Stimulated activated CD4-positive, alpha-beta T cell treated with anti-CD3 and anti-CD28 coated beads, TNF-alpha, amount 100 ng/mL, for 1 hour (primary cell): ENCODE measurements around the gene ARL14.

ENCODE experiments used
- DNase-seq, 3 donors: peaks; one replicate each; pipeline ENCODE4 v3.0.0-alpha.2; 2020; ENCODE audit warnings: low read depth in 3 of 3, low spot score in 1 of 3

ARL14 gene

DNA sequence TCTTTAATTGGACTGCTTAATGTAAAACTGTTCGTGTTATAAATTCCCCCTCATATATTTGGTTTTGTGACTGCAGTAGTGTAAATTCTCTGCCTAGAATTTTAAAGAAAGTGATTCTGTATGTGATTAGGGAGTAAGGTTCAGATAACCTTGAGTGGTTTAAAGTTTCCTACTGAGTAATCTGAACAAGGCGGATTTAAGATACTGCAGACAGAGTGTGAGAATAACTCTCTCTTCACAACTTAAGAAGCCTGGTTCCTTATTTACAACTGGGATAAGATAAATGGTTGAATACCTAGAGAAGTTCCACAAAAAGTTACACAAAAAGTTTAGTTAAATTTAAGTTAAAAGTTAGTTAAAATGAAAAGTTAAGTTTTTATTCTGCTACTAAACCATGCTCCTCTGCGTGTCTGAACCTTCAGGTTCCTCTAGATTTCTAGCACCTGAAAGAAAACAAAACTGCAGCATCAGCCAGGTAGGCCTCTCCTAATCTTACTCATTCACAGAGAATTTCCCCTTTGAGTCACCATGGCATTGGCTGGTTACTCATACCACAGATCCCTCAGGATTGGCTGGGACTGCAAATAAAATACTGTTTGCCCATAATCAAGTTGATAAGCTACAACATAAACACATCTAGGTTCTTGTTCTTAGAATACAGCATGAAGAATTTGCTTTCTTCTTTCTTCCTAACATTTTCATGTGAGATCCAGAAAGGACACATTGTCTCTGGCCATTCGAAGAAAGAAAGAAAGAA is at the start of gene ARL14:
ARL14 (plus strand) TSS at position 614 of the 757 bp plus-strand sequence. CDS start 187 bp downstream, outside the sequence.
- DNase-seq, result no peak

DNA sequence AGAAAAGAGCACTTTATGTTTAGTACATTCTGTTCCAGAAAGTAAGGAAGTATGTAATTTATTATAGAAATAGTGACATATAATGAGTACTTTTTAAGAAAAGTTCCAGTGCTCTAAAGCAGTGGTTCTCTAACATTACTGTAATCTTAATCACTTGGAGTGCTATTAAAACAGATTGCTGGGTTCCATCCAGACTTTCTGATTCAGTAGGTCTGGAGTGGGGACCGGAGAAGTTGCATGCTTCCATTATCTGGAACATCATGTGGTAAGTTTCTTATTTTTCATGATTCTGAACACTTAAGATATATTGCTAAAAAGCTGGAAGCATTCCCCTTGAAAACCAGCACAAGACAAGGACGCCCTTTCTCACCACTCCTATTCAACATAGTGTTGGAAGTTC is 47.5 kb upstream of the ARL14 start:
- DNase-seq, result no peak

DNA sequence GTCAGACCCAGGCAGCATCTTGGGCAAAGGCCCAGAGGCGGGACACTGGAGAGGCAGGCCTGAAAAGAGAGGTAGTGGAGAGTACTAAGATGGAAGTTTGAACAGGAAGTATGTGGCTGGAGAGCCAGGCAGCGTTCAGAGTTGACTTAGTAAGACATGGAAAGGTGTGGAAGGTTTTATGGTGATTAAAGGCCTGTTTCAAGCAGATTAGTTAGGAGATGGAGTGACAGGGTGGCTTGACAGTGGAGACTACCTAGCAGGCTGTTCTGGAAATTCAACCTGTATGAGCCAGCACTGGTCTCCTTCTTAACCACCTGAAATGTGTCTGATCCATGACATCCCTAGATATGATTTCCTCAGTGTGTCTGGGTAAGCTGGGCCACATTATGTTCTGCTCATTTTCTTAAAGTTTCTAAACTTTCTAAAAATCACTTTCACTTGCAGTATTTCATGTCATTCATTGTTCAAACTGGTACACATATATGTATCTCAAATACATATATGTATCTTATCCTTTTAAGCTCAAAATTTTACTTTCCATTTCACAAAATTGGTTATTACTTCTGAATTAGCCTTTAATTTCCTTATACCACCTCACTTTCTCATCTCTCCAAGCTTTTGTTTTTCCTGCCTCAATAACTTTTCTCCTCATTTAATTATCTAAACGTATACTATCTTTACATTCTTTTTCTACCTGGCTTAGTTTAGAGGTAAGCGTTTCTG is 43.4 kb upstream of the ARL14 start:
- no peak for DNase-seq

DNA sequence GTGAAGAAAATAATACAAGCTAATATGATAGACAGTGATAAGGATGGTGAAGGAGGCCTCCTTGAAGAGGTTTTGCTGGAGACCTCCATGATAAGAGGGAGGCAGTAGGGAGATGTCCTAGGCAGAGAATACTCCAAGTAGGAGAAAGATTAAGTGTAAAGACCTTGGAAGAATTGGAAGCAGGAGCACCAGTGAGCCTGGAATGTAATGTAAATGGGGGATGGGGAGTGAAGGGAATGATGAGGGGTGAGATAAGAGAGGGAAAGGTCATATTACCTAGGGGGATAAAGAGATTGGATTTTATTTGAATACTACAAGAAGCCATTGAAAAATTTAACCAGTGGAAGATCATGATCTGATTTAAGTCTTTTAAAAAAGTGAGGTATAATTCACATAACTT is 41.7 kb upstream of the ARL14 start:
- DNase-seq, result no peak

DNA sequence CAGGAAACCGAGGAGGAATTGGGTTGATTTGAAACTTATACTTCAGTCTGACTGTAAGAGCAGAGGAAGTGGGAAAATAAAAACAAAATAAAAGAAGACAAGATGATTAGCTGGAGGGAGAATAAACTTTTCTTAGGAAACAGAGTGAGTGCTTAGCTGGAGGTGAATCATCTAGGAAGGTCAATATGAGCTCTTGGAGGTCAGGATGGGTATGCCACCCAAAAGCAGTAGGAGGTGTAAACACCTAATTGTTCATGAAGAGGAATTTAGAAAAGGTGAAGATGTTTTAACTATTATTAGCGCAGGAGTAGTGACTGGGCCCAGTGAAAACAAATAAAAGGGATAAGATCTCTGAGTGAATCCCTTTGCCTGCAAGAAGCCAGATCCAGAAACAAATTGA is 39.9 kb upstream of the ARL14 start:
- no peak for DNase-seq

DNA sequence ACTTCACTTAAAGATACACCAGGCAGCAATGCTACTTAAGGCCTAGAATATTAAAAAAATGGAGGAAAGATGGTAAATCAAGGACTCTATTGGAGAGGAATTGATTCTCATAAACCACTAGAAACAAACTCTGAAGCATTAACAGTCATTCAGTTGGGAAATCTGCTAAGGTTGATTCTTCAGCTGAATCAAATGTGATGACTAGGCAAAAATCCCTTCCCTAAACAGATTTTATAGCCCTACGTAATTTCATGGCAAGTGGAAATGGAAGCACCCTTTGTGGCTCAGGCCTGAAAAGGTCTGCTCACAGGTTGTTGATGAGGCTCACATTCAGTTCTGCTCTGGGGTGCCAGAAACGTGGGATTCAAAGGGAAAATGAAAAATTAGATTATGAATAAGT is 38.8 kb upstream of the ARL14 start:
- DNase-seq, result no peak

DNA sequence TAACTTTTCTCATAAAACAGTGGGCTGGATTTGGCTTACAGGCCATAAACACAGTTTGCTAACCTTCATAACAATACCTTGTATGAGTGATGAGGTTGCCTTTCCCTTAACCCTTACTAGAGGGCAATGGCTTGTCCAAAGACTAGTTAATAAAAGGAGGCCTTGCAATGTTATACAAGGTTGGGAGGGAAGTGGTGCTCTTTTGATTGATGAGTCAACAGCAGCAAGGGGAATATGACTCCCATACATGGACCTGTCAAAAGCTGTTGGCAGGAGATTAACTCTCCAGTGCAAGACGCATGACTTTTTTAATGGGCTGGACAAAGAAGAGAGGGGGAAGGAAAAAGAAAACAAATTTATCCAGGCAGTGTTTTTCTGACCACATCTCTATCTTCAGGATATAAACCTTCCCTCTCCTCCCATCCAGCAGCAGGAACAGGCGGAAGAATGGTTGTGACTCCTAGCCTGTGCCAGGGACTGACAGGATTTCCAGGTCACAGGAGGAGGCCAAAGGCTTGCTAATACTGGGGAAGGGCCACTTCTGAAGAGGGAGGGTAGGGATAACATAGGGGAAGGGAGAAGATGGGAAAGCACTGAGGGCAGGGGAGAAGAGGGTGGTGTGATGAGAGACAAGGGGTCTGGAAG is 35.2 kb upstream of the ARL14 start:
- DNase-seq, result no peak

DNA sequence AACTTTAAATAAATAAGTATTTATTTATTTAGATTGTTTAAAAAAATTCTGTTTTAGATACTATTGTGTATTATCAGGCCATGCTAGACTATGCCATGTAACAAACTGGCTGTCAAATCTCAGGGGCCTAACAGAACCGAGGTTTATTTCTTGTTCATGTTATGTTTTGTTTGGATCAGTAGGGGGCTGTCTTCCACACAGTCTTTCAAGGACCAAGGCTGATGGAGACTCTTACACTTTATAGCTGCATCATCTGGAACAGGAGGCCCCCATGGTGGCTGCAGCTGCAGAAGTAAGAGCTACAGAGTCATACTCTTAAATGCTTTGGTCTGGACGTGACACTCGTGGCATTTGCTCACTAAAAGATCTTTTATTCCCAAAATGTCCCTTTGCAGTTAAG is 33.0 kb upstream of the ARL14 start:
- no peak for DNase-seq

DNA sequence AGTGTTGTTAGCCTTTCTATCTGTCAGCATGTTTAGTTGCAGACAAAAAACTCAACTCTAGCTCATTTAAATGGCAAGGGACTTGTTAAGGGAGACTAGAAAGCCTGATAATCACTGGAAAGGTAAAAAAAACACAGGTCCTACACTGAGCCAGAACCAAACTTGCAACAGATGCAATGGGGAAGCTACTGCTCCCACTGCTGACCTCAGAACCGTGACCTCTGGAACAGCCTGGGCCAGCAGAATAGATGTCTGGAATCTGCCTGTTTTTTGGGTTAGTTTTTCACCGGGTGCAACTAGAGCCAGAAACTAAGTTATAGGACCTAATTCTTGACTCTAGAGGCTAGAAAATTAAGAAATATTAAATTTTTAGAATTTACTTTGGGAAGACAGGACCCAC is 32.5 kb upstream of the ARL14 start:
- no peak for DNase-seq

DNA sequence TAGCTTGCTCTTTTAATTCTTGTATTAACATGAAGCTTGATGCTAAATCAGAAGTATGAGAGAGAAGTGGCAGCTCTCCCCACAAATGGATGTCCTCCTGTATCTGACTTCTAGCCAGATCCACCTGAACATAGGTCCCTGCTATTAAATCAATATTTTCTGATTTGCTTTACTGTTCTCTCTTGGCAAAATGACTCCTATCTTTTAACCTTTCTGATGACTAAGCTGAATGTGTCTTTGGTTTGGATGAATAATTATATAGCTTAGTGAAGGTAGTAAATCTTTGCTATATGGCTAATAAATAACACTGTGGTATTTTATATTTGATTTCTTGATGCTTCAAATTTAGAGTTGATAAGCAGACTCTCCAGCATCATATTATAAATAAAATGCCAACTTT is 28.3 kb upstream of the ARL14 start:
- no peak for DNase-seq

DNA sequence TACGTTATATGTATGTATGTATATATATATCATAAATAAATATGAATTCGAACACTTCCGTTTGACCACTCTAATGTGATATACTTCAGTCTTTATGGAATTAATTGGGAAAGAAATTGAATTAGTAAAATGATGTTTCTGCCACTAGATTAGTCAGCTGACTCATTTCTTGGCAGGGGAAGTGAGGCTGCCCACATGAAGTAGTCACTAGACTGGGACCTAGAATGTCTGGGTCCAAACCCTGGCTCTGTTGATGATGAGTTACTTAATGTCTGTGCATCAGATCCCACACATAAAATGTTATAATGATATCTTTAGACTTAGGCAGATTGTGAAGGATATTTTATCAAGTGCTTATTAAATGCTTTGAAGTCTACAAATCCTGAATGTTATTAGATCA is 27.4 kb upstream of the ARL14 start:
- no peak for DNase-seq

DNA sequence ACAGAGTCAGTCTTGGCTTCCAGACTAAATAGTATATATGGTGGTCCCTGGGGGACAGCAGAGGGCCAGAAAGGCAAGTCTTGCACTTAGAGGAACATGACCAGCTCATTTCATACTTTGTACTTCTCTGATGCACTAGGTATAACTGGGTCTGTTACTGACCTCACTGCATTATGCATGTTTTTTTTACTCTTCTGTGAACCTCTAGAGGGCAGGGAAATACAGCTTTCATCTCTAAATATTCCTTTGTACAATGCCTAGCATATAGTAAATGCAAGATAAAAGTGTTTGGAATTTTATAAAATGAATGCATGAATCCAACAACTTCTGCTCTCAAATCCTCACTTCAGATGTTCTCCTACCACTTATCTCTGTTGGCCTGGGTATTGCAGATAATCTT is 23.4 kb upstream of the ARL14 start:
- DNase-seq, result no peak

DNA sequence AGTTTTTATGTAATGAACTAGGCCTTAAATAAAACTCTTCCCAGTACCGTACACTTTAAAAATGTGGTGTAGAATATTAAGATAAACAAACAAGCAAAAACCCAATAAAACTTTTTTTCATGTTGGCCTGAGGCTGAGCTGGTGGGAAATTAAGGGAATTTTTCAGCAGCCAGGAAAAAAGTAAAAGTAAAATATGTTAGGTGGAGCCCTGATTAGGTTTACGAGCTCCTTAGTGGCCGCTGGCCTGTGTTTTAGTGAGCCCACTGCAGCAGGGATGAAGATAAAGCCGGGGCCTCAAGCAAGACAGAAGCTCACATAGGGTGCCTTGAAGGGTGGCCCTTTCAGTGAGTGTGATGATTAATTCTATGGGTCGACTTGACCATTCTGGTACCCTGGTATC is 16.1 kb upstream of the ARL14 start:
- DNase-seq, result no peak

DNA sequence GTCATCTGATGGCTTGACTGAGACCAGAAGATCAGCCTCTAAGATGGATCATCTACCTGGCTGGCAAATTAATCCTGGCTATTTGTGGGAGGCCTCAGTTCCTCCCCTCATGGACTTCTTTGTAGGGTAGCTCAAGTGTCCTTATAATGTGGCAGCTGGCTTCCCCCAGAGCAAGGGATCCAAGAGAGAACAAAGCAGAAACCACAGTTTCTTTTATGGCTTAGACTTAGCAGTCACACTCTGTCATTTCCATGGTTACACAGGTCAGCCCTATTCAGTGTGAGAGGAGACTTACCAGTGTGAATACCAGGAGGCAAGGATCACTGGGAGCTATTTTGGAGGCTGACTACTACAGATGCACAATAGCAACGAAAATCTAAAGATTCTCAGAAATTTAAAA is 15.3 kb upstream of the ARL14 start:
- DNase-seq, result no peak

DNA sequence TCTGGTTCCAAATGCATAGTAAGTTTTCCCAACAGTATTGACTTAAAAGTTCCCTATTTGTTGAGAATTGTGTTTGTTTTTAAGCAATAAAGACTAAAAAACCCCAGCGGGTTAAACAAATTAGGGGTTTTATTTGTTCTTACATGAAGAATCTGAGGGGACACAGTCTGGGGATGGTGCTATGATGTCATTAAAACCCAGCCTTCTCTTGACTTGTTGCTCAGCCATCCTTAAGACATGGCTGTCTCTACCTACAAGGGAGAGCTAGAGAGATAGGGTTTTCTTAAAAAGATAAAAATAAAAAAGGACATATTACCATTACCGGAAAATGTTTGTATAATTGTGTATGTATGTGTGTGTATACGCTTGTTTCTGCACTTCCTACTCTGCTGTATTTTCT is 11.7 kb upstream of the ARL14 start:
- no peak for DNase-seq

DNA sequence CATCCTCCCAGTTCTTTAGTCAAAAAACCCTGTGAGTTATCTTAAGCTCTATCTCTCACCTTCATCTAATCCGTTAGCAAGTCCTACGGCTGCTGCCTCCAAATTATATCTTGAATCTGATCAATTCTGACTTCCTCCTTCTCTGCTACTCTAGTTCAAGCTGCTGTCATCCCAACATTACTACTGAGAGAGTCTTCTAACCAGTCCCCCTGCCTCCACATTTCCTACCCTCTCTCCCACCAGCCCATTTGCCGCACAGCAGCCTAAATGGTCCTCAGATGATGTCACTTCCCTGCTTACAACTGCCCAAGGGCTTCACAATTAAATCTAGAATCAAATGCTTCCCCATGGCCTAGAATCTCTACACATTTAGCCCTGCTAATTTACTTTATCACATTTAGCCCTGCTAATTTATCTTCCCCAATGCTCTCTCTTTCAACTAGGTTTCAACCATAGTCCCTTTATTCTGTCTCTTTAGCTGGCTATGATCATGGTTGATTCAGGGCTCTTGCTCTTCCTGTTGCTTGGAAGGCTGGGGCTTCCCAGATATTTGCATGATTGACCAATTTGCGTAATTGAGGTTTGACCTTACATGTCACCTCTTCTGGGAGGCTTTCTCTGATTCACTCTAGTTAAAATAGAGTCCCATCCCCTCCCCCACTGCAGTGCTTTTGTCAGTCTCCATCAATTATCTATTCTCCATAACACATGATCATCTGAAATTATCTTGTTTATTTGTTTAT is 11.0 kb upstream of the ARL14 start:
- DNase-seq, result no peak

DNA sequence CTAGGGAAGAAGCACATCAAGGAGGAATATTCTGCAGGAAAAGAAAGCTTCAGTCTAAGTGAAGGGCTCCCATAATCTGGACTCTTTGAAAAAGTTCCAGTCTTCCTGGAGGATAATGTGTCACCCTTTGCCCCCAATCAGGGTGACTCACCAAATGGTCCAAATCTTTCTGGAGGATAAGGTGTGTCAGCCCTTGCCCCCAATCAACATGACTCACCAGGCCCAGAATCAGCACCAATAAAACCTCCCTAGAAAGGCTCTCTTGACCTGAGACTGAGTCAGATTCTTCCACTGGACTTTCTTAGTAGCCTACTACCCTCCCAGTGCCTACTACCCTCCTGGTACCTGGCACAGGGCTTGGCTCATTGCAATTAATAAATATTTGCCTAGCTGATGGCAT is 9.5 kb upstream of the ARL14 start:
- no peak for DNase-seq

DNA sequence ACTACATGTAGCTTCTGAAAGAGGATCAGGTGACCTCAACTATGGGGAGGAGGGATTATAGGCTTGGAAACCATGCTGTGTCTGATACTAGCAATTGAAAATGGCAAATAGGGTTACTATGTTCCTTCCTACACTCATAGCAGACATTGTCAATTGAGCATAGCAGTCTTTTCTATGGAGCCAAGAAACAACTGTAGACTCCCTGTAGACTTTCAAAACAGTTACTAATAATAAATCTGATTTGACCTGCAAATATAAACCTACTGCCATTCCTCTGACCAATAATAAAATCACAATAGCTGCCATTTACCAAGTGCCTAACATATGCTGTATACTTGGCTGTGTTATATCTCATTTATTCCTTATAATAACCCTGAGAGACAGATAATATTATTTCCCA is 8.5 kb upstream of the ARL14 start:
- no peak for DNase-seq

DNA sequence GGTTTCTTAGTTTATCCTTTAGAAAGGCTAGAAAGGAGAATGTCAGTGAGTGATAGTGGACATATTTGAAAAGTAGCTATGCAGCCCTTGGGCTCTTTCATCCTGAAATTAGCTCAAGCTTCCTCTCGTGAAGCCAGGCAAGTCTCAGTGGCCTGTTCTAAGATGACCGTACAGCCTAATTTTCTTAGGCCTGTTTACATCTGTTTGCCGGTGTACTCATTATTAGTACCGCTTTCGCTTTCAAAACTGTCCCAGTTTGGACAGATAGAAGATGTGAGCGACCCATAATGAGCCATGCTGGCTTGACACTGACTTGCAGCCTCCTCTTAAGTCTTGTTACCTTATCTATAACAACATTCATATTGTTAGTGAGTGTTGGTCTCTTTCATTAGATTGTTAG is 5.7 kb upstream of the ARL14 start:
- no peak for DNase-seq

DNA sequence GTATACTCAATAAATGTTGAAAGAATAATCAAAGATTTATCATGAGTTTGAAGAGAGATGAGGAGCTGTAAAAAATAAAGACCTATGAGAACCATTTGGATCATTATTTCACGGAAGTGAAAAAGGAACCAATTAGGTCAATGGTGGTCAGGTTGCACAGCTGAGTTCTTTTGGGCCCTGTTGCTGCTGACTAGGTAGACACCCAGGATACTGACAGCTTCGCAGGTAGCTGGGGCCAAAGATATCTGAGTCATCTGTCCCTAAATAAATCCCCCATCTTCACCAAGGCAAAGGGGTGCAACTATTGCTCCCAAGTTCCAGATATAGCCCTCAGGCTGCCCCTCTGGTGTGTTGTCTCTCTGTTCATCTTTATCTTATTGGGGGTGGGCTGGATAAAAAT is 5.0 kb upstream of the ARL14 start:
- DNase-seq, result no peak

DNA sequence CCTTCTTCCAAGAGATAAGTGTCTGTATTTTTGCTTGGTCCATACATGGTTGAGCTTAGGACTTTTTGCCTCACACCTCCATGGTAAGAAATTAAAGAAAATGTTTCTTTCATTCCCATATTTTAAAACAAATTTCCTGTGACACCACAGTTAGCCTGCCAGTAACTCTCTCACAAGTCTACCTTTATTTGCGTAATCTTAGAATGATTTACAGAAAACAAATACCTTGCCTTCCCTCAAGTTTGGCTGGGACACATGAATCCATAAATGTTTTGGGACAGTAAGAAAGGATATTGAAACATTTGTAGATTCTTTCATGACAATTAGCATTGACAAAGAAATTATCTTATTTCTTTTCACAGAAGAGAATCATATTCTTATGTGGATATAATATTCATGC is 3.8 kb upstream of the ARL14 start:
- DNase-seq, result no peak
